Tibial artery (tissue), 4 donors: Measurements from ENCODE around the gene FARP1.

Experiments used
- DNase-seq, 2 donors: peaks; one replicate each; pipeline ENCODE4 v3.0.0-alpha.2; 2019
- H3K27ac ChIP-seq, 2 donors: fragments of 200-600 bp; sonication (generic) in 1 of 2; 1 replicate in 1 of 2; 2 replicates in 1 of 2; pipeline ENCODE4 v1.5.1; 2018 to 2019; ENCODE audit warnings: mild to moderate bottlenecking in 1 of 2
- H3K27me3 ChIP-seq, 2 donors: fragments of 200-600 bp; sonication (generic) in 1 of 2; one replicate each; pipeline versions ENCODE4 v1.5.1 to v1.6.0; 2016 to 2019
- H3K36me3 ChIP-seq, 3 donors: fragments of 200-600 bp; sonication (generic) in 2 of 3; one replicate each; pipeline ENCODE4 v1.5.1; 2016 to 2019; ENCODE audit warnings: mild to moderate bottlenecking in 2 of 3
- H3K4me1 ChIP-seq, 4 donors: fragments of 200-600 bp; sonication (generic) in 2 of 4; 1 replicate in 3 of 4; 2 replicates in 1 of 4; pipeline ENCODE4 v1.5.1; 2016 to 2019
- H3K4me3 ChIP-seq, 2 donors: fragments of 200-600 bp; sonication (generic) in 1 of 2; 1 replicate in 1 of 2; 2 replicates in 1 of 2; pipeline ENCODE4 v1.5.1; 2018 to 2019; ENCODE audit warnings: mild to moderate bottlenecking in 2 of 2
- H3K9me3 ChIP-seq, 3 donors: fragments of 200-600 bp; sonication (generic) in 1 of 3; one replicate each; pipeline ENCODE4 v1.5.1; 2016 to 2019
- intact Hi-C: fragments of 100-400 bp; cut with DNase I; formaldehyde crosslinking; loops from one replicate; pipeline ENCODE4 v1.15.0; 2023; ENCODE audit warnings: low total_unique reads
- TF ChIP-seq, protein P1 (sequence below), 2 experiments: fragments of 200-600 bp in 1 of 2; fragments of 450-650 bp in 1 of 2; IDR thresholded peaks; one replicate each; pipeline ENCODE4 v1.5.1; 2017 to 2019; ENCODE audit warnings: antibody characterized with exemption in 2 of 2, mild to moderate bottlenecking in 1 of 2, moderate library complexity in 1 of 2

Gene FARP1

DNA sequence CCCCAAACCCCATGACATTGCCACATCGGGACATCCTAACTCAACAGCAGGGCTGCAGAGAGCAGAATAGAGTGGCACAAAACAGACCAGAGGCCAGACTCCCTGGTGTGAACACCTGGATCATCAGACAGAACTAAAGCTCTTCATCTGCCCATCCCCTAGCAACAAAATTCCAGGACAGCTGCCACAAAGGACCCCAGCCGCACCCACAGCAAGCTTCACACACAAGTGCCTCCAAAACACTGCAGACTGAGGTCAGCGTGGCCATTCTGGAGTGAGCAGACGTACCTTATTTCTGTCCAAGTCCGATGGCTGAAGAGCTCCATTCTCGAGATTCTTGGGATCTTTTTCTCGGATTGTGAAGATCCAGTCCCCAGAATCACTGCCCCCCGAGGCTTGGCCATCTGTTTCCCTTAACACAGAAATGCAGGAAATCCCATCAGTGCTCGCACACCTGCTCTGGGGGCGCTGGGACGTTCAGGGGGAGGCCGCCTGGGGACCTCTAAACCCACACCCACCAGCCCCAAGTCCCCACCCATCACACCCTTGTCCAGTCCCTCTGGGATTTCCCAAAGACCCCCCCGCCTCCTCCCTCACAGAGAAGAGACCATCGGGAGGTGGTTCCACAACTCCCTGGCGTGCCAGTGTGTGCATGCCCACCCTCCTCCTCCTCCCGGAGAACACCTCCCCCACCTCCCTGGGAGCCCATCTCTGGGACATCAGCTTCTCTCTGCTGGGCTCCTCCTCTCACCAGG, 318.8 kb downstream of the FARP1 start:
- intact Hi-C loops = no loop called here

DNA sequence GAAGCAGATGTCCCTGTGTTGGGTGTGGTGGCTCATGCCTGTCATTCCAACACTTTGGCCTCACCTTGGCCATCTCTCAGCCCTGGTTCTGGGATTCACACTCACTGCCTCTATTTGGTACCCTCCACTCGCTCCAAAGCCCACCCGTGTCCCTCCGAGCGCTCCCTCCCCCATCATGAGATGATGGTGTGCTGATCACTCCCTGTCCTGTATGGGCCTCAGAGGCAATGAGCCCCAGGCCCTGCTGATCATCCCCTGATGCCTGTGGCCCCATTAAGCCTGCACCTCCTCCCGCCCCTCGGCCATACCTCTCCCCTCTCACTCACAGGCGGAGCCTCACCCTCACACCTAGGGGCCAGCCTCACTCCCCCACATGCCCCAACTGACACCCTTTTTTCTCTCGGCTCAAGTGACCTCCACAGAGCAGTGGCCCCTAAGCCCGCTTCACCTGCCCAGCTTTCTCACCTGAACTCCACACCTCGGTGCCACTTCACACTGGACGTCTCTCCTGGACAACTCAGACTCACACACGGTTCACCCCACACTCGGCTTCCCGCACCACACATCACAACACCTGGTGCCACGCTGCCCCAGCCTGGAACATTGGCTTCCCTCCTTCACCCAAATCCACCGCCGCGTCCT, 319.5 kb downstream of the FARP1 start:
- peak in 1 of 2 donors; percentile 60 for DNase-seq
- Histone ChIP-seq H3K4me1 (peaks cover 0 to 34% (median 14%) of the 10 kb centered on the region in 4 donors), H3K9me3 (no peaks in the 10 kb centered on the region), H3K27me3 (no peaks in the 10 kb centered on the region), H3K4me3 (no peak overlapping the region), H3K36me3 (peaks cover 18 to 83% (median 72%) of the 10 kb centered on the region in 3 donors), H3K27ac (peak overlapping the region in 1 of 2 donors; percentile 38)
- intact Hi-C loops = no loop called here
- TF ChIP-seq, protein P1, sequence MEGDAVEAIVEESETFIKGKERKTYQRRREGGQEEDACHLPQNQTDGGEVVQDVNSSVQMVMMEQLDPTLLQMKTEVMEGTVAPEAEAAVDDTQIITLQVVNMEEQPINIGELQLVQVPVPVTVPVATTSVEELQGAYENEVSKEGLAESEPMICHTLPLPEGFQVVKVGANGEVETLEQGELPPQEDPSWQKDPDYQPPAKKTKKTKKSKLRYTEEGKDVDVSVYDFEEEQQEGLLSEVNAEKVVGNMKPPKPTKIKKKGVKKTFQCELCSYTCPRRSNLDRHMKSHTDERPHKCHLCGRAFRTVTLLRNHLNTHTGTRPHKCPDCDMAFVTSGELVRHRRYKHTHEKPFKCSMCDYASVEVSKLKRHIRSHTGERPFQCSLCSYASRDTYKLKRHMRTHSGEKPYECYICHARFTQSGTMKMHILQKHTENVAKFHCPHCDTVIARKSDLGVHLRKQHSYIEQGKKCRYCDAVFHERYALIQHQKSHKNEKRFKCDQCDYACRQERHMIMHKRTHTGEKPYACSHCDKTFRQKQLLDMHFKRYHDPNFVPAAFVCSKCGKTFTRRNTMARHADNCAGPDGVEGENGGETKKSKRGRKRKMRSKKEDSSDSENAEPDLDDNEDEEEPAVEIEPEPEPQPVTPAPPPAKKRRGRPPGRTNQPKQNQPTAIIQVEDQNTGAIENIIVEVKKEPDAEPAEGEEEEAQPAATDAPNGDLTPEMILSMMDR (IDR thresholded peaks at IDR 0.05) = no peak

More for the DNA sequence above, 318.8 kb downstream of the FARP1 start:
- H3K4me1 ChIP-seq = peaks cover 0 to 33% (median 12%) of the 10 kb centered on the region in 4 donors
- H3K27ac ChIP-seq = peak overlapping the region in 1 of 2 donors; percentile 38
- H3K4me3 ChIP-seq = no peak overlapping the region
- peaks cover 22 to 87% (median 79%) of the 10 kb centered on the region in 3 donors for H3K36me3 ChIP-seq
- DNase-seq = peak in 1 of 2 donors; percentile 49
- TF ChIP-seq, protein P1 (IDR thresholded peaks at IDR 0.05) = no peak
- H3K9me3 ChIP-seq = no peaks in the 10 kb centered on the region
- no peaks in the 10 kb centered on the region for H3K27me3 ChIP-seq

GRCh38 chr13:98462946-98463345, 320.1 kb downstream of the FARP1 start:
- H3K9me3 ChIP-seq = no peaks in the 10 kb centered on the region
- H3K4me1 ChIP-seq = peaks cover 0 to 36% (median 18%) of the 10 kb centered on the region in 4 donors
- no peaks in the 10 kb centered on the region for H3K27me3 ChIP-seq
- TF ChIP-seq, protein P1 (IDR thresholded peaks at IDR 0.05) = no peak
- H3K4me3 ChIP-seq = no peak overlapping the region
- intact Hi-C loops = no loop called here
- H3K27ac ChIP-seq = peak overlapping the region in 1 of 2 donors; percentile 38
- peaks cover 18 to 81% (median 67%) of the 10 kb centered on the region in 3 donors for H3K36me3 ChIP-seq
- DNase-seq = peak in 1 of 2 donors; percentile 64

GRCh38 chr13:98466634-98467236, 323.8 kb downstream of the FARP1 start:
- no peak overlapping the region for H3K4me3 ChIP-seq
- intact Hi-C loops = no loop called here
- peak in 1 of 2 donors; percentile 69 for DNase-seq
- peaks cover 4 to 68% (median 44%) of the 10 kb centered on the region in 3 donors for H3K36me3 ChIP-seq
- H3K27ac ChIP-seq = no peak overlapping the region
- no peaks in the 10 kb centered on the region for H3K27me3 ChIP-seq
- H3K9me3 ChIP-seq = no peaks in the 10 kb centered on the region
- H3K4me1 ChIP-seq = peaks cover 0 to 28% (median 21%) of the 10 kb centered on the region in 4 donors
- TF ChIP-seq, protein P1 (IDR thresholded peaks at IDR 0.05) = peak; percentile 50 to 60

- Histone ChIP-seq H3K27me3 (no peaks in the 10 kb centered on the region), H3K27ac (peak overlapping the region; percentile 30 to 40), H3K4me1 (peaks cover 0 to 28% (median 21%) of the 10 kb centered on the region in 4 donors), H3K9me3 (no peaks in the 10 kb centered on the region), H3K4me3 (no peak overlapping the region), H3K36me3 (peaks cover 4 to 68% (median 46%) of the 10 kb centered on the region in 3 donors)
- peak in 1 of 2 donors; percentile 29 for DNase-seq
- TF ChIP-seq, protein P1 (IDR thresholded peaks at IDR 0.05) = no peak
- intact Hi-C loops = no loop called here
These were observed 324.5 kb downstream of the FARP1 start for GRCh38 chr13:98467263-98467985.
